SK-N-MC (cell line): ENCODE results near the gene ST13.

Experiments used
- EZH2 ChIP-seq: fragments of 200-600 bp; sonication (generic); IDR thresholded peaks from one replicate; pipeline ENCODE4 v1.6.1; 2017; ENCODE audit warnings: antibody characterized with exemption
- FOXP2 ChIP-seq: optimal IDR thresholded peaks from 2 replicates; pipeline ENCODE3; 2011; ENCODE audit warnings: mild to moderate bottlenecking, moderate library complexity; ENCODE audit not compliant: insufficient read depth; ENCODE audit errors: extremely low read length, control extremely low read depth
- POLR2AphosphoS5 ChIP-seq: IDR thresholded peaks from 2 replicates; pipeline ENCODE4 v1.6.1; 2012; ENCODE audit warnings: mild to moderate bottlenecking, low read depth, low read length, borderline replicate concordance

GRCh38 chr22:40878922-40879321 is 22.5 kb upstream of the ST13 start:
- TF ChIP-seq EZH2 (no peak), POLR2AphosphoS5 (no peak), FOXP2 (no peak)
